ENCODE results near the gene TRIM8. TPM values are rescaled to one million over a fixed set of nuclear protein-coding genes. Genes with fewer than 3 reads are reported as not detected.

TRIM8 gene
- total RNA-seq, 1 donor from 2014 or later = 99.6 TPM

DNA sequence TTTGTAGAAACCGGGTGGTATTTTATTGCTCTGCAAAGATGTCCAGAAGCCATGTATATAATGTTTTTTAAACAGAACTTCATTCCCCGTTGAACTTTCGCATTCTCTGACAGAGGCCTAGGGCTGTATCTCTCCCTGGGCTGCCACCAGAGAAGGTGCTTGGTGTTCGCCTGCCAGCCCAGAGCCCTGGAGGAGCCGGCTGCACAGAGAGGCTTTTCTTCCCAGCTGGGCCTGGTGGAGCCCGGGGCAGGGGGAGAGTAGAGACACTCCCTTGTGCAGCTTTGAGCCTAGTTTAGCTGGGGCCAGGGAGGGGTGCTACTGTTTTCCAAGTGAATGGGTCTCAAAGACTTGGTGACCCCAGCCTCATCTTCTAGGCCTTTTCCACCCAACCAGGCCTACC is 13.6 kb upstream of the TRIM8 start:
- DNase-seq (ENCODE audit: low spot score) = no peak
- intact Hi-C loops (cut with DNase I) = no loop called here

DNA sequence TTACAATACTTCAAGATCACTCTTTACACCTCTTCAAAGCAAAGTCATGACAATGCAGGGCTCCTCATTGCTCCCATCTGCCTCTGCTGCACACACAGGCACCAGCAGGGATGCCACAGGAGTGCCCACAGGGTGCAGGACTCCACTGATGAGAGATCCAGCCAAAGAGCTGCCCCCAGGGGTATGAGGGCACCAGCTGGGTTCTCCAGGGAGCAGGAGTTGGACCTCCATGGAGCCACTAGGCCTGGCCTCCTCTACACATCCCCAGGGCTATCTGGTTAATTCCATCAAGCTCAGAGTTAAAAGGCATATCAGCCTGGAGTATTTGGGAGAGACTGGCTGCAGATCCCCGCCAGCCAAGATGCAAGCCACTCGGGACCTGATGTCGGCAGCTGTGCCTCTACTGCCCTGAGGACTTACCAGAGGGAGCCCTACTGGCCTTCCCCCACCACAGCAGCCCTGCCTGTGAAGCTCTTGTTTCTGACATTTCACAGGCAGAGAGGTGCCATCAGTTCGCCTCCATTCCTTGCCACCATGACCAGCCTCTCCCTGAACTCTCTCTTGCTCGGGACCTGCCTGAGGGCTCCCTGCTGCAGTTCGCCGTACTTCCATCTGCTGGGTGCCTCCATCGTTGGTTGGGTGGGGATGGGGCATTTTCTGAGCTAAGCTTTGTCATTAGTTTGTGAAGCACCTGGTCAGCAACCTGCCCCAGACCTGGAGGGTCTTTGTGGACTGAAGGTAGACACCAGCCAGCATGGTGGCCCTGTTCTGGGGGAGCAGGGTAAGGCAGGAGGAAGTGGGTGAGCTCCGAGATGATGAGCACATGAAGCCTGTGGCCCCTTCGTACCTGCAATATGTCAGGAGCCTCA is 12.5 kb upstream of the TRIM8 start:
- intact Hi-C loops (cut with DNase I) = no loop called here
- no peak for DNase-seq (ENCODE audit: low spot score)

DNA sequence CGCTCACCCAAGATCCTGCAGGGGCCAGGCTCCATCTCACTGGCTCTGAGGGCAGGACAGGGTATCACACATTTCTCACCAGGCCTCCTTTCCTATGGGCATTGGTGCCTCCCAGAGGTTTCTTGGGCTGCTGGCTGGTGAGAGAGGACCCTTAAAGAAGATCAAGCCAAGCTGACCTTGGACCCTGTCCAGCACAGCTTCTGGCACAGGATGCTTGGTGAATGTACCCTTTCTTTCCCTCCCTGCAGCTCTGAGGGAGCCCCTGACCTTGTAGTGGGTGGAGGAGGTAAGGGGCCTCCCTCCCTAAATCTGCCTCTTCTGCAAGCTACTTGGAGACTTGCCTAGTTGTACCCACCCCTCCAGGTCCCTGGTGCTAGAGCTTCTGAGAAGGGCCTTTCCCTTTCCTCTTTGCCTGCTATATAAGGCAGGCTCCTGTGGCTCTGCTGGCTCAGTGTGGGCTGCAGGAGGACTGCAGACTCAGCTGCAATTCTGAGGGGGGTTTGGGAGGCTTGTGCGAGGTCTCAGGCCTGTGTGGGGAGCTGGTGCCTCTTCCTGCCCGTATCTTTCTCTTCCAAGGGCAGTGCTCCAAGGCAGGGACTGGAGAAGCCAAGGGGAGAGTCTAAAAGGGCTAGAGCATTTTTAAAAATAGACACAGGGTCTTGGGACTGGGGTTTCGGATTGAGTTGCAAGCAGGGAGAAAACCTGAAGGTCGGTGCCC is 11.7 kb upstream of the TRIM8 start:
- peak; percentile 72 for DNase-seq (ENCODE audit: low spot score)
- intact Hi-C loops (cut with DNase I) = no loop called here

DNA sequence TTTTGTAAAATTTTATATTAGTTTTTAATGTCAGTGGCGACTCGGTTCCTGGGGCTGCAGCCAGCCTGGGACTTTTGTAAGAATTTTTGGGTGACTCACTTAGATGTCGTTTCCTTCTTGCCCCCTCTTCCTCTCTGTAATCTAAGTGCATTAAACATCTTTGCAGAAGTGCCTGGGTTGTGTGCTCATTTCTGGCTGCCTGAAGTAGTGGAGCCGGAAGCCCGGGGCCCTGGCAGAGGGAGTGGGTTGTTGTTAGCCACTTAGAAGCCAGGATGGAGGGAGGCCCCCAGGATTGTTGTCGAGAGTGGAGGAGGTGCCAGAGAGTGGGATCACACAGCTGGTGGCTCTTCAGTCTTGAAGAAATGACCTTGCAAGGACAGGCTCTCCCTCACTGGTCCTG is 11.0 kb upstream of the TRIM8 start:
- intact Hi-C loops (cut with DNase I) = no loop called here
- peak; percentile 76 for DNase-seq (ENCODE audit: low spot score)

DNA sequence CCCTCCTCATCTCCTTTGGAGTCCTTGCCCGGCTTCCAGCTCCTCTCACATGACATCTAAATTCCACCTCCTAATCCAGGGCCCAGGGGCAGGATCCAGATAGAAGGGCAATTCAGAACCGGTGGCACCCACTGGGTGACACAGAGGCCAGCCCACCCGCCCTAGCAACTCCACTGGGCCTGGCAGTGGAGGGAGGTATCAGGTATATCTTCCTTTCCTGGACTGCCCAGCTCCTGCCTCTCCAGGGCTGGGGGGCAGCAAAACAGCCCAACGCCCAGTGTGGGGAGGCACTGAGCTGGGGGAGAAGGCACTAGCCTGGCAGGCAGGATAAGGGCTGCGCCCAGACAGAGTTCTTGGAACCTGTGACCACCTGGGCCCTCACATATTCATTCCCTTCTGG is 10.4 kb upstream of the TRIM8 start:
- peak; percentile 73 for DNase-seq (ENCODE audit: low spot score)
- intact Hi-C loops (cut with DNase I) = no loop called here

DNA sequence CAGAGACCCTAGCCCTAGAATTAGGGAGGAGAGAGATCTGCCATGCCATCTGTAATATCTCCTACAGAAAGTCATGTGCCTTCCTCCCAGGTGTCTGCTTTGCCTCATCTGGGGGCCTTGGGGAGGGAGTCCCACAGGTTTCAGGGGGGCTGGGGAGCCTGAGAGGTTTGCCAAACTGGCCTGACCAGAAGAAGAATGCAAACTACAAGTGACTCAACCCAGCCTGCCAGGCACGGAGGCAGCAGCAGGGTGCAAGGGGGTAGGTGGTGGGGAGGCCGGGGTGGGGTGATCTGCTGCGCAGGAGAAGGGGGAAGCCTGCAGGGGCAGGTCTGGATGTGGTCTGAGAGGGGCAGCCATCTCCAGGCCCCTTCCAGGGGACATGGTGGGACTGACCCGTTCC is 9.6 kb upstream of the TRIM8 start:
- intact Hi-C loops (cut with DNase I) = no loop called here
- DNase-seq (ENCODE audit: low spot score) = no peak

DNA sequence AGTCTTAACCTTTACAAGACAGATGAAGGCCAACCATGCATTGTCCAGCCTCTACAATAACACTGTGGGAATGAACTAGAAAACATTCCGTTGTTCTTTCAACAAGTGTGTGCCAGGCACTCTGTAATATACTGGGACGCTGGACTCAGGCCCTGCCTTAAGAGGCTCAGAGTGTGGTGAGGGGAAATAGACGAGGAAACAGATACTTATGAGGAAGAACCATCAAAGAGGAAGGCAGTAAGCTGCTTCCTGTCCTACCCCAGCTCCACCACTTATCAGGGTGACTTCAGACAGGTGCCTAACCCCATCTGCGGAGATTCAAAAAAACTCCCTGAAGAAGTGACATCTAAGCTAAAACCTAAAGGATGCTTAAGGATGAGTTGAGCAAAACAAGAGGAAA is 8.9 kb upstream of the TRIM8 start:
- intact Hi-C loops (cut with DNase I) = no loop called here
- DNase-seq (ENCODE audit: low spot score) = no peak

DNA sequence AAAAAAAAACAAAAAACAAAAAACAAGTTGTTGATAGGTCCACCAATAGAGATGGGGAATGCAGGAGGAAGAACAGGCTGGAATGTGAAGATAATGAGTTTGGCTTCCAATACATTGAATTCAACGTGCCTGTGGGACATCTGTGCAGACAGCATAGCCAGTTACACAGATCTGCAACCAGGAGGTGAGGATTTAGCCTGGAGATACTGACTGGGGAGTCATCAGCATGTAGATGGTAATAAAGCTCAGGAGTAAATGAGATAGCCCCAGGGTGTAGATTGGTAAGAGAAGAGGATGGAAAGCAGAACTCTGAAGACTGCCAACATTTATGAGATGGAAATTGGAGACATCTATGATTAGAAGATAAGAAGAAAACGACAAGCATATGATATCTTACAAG is 4.7 kb upstream of the TRIM8 start:
- intact Hi-C loops (cut with DNase I) = no loop called here
- DNase-seq (ENCODE audit: low spot score) = no peak

DNA sequence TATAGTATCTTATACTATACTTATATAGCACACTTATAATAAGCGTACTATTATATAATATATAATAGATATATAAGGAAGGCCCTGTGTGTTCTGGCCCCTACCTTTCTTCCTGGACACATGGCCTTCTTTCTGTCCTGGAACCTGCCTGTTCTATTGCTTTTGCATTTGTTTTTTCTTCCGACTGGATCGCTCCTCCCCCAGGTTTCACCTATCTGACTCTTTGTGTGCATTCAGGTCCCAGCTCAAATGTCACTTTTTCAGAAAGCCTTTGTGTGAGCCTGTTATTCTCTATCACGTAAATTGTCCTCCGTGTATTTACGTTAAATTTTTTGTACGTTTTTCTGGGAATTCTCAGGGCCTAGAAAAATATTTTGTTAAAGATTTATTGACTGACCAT is 2.9 kb upstream of the TRIM8 start:
- DNase-seq (ENCODE audit: low spot score) = no peak
- intact Hi-C loops (cut with DNase I) = no loop called here

DNA sequence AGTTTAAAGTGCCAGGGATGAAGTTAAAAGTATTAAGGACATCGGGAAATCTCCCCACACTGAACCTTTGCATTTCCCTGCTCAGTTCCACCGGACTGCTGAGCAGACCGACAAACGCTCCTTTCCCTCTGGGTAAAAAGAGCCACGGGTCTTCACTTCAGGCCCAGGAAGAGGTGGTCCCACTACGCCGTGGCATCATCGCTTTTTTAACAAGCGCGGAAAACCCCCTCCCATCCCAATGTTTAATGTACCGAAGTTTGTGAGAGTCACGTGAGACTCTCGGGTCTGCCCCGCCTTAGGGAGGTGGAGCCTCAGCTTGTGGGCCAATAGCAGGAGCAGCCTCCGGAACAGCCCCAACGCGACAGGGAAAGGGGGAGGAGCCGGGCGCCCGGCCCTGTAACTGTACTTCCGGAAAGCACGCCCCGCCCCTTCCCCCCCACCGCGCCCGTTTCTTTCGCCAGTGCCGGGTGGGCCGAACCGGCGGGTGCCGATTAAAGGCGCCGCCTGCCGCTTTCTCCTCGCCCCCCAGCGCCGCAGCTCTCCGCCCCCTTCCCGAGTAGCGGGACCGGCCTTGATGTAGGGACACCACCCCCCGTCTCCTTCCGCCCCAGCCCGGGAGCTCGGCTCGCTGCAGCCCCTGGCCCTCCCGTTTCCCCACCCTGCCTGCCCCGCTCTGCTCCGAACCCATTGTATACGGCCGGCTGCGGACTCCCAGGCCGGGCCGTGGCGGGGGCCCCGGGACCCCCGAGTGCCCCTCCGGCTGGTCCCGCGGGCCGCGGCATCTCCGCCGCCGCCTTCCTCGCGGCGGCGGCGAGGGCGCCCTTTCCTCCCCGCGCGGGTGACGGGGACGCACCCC is 2.2 kb upstream of the TRIM8 start:
- peak; percentile 99 for DNase-seq (ENCODE audit: low spot score)

DNA sequence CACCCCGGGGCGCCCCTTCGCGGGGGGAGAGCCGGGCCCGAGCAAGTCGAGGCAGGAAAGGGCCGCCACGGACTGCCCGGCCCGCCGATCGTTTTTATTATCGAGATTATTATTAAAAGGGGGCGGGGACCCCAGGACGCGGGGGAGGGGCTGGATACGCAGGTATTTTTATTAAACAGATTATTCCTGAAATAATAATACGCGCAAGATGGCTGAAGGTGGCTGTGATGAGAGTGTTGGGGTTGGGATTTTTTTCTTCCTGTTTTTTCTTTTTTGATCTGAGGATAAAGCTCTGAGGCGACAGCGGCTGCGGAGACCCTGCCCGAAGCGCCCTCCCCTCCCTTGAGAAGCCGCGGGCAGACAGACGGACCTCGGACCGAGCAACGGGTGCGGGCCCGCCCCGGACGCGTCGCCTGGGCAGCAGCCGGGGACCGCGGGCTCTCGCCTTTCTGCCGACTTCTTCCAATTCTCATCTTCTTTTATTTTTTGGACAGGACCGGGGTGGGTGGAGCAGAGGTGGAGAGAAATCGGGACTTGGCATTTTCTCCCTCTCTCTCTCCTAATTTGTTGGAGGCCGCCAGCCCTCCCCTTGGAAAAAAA is 1.4 kb upstream of the TRIM8 start:
- DNase-seq (ENCODE audit: low spot score) = peak; percentile 80
- intact Hi-C loops (cut with DNase I) = loop anchor here (2.0 kb wide), 2 partner anchors 46 to 140 kb away; partner anchors contain the start of genes ACTR1A and SUFU

More for the DNA sequence above, 2.2 kb upstream of the TRIM8 start:
- intact Hi-C loops (cut with DNase I) = loop anchor here (2.0 kb wide), 2 partner anchors 45 to 139 kb away; partner anchors contain the start of genes ACTR1A and SUFU

DNA sequence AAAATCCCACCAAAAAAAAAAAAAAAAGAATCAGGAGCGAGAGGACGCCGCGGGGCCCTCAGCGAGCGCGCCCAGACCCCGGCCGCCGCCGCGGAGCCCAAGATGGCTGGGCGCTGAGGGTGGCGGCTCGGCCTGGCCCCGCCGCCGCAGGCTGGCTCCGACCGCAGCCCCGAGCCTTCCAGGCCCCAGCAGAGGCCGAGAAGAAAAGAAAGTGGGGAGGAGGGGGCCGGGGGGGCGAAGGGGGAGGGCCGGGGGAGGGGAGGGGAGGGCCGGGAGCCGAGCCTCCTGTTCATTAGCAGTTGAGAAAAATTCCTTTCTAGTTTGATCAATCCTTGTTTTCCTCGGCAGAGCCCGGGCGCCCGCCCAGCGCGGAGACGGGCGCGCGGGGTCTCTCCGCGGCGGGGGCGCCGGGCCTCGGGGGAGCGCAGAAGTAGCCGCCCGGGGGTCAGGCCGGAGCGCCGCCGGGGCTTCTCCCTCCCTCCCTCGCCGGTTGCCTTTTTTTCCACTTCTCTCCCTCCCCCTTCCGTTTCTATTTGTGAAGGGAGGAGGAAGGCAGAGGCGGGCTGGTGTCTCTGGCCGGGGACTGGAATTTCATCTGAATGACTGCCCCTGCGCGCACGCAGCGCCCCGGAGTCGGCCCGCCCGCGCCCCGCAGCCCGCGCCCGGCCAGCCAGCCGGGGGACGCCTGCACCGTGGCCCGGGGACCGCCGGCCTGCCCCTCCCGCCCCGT is 778 bp upstream of the TRIM8 start:
- peak; percentile 87 for DNase-seq (ENCODE audit: low spot score)
- intact Hi-C loops (cut with DNase I) = loop anchor here (2.0 kb wide), 3 partner anchors 31 to 141 kb away; partner anchors contain the start of genes ACTR1A and SUFU

DNA sequence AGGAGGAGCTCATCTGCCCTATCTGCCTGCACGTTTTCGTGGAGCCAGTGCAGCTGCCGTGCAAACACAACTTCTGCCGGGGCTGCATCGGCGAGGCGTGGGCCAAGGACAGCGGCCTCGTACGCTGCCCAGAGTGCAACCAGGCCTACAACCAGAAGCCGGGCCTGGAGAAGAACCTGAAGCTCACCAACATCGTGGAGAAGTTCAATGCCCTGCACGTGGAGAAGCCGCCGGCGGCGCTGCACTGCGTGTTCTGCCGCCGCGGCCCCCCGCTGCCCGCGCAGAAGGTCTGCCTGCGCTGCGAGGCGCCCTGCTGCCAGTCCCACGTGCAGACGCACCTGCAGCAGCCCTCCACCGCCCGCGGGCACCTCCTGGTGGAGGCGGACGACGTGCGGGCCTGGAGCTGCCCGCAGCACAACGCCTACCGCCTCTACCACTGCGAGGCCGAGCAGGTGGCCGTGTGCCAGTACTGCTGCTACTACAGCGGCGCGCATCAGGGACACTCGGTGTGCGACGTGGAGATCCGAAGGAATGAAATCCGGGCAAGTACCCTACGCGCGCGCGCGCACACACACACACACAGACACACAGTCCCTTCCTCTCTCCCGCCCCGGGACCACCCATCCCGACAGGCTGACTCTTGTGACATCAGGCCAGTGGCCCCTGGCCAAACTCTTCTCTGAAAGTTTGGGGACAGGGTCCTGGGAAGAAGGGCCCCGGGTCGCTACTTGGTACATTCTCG is 538 bp downstream of the TRIM8 start:
- peak; percentile 90 for DNase-seq (ENCODE audit: low spot score)
- intact Hi-C loops (cut with DNase I) = loop anchor here (2.0 to 5.0 kb wide), 2 partner anchors 30 to 67 kb away; partner anchors contain the start of genes ARL3 and SFXN2

DNA sequence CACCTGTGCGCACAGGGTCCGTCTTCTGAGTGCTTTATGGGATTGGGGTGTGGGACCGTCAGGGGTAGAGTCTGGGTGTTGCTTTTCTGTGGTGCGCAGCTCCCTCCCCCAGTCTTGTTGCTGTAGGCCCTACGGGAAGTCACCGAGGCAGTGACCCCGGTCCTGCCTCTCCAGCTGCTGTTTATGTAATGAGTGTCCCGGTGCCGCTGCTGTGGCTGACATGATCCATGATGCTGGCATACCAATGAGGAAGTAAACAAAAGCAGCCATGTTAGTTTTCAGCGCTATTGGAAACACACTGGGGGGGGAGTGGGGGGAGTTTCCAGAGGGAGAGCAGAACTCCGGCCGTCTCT is 1.1 kb downstream of the TRIM8 start:
- DNase-seq (ENCODE audit: low spot score) = peak; percentile 88
- intact Hi-C loops (cut with DNase I) = loop anchor here (2.0 to 5.0 kb wide), 2 partner anchors 29 to 67 kb away; partner anchors contain the start of genes ARL3 and SFXN2

DNA sequence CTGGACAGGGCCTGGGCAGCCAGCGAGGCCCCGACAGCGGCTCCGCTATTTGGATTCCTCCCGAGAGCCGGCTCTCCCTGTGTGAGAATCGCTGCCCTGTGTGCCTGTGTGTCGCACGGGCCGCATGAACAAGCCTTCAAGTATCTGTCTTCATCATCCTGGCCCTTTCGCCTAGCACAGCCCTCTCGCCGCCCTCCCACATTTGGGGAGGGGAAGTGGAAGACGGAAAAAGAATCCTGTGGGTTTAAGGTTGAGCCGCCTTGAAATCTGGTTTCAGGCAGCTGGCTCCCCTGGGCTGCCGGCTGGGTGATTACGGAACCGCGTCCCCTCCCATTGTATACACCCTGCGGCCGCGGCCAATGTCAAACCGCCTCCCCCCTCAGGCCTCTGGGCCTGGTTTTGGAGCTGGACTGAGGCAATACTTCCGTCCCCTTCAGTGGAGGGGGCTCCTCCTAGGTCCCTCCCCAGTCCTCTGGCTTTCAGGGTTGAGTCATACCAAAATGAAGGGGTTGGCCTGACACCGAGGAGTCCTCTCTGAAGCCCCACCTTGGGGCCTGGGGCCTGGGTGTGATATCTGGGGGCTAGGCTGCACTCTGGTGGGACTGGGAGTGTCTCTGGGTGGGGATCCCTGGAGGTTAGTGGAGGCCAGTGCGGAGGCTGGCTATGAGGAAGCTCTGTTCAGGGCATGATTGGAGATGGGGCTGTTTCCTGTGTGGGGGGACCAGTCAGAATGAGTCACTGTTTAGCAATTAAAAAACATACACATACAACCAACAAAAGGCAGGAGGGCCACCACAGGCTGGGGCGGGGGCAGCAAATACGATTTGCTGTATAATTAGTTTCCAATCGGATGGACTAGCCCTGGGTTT is 1.7 kb downstream of the TRIM8 start:
- intact Hi-C loops (cut with DNase I) = loop anchor here (2.0 to 5.0 kb wide), 2 partner anchors 29 to 66 kb away; partner anchors contain the start of genes ARL3 and SFXN2
- peak; percentile 96 for DNase-seq (ENCODE audit: low spot score)

DNA sequence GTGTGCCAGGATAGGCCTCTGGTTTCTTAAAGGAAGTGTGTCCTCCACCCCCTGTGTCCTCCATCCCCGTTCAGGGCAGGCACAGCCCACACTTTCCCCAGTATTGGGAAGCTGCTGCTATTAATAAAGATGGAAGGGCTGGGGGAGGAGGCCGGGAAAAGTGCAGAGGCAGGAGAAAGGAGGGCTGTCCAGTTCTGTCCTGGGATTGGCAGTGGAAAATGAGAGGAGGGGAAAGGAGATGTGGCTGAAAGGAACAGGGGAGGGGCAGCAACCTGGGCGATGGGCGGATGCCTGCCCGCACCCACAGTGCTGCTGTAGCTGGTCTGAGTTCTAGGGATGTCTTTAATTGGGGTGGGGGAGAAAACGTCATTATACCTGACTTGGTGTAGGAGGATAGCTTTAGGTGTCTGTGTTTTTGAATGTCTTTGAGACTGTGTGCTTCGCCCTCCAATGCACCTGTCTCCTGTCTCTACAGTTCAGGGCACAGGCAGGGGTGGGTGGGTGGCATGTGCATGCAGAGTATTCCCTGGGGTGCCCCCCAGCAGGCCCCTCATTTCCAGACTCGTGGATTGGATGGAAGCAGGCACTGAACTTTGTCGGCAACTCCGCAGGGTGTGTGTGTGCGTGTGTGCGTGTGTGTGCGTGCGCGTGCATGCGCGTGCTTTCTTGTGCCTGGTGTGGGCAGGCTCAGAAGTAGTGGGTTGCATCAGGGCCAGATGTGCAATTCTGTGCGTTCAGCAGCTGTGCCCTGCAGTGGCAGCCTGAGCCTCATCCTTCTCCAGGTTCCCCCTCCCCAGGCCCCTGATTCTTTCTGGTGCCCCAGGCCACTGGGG is 2.5 kb downstream of the TRIM8 start:
- DNase-seq (ENCODE audit: low spot score) = peak; percentile 86
- intact Hi-C loops (cut with DNase I) = loop anchor here (5.0 kb wide), 1 partner anchor 65 kb away; the partner anchor contains the start of genes ARL3 and SFXN2

Measured in cardiac septum (tissue), 1 donor.